Right ventricle myocardium inferior (tissue), 1 donor: ENCODE results near the gene GPX8. TPM values are rescaled to one million over a fixed set of nuclear protein-coding genes. Genes with fewer than 3 reads are reported as not detected.
A peak's percentile ranks its signal among the peaks of the same experiment; 100 is the strongest.

Experiments used
- ATAC-seq: fragments of 200-7000 bp; cut with Tn5 transposase; one replicate; pipeline ENCODE4 v1.9.1; 2020; ENCODE audit warnings: mild to moderate bottlenecking, moderate library complexity
- DNase-seq: peaks from one replicate; pipeline ENCODE4 v3.0.0; 2021; ENCODE audit errors: missing footprints
- intact Hi-C: fragments of 100-400 bp; cut with DNase I; formaldehyde crosslinking; loops from one replicate; pipeline ENCODE4 v1.11.0; 2022
- total RNA-seq: library from RNA; stranded (reverse); fragmentation: NEBNext Ultra II Directional; extraction: Animal tissue kit (Norgen Biotek cat#: 25700); gene quantifications from one replicate; pipeline ENCODE4 v1.2.1, GENCODE V29; 2021
- donor health status: DM: no; HTN: yes; CAD: no; lungs with severe emphysema.

GPX8 gene
- total RNA-seq, 1 donor from 2014 or later, result 7.4 TPM

DNA sequence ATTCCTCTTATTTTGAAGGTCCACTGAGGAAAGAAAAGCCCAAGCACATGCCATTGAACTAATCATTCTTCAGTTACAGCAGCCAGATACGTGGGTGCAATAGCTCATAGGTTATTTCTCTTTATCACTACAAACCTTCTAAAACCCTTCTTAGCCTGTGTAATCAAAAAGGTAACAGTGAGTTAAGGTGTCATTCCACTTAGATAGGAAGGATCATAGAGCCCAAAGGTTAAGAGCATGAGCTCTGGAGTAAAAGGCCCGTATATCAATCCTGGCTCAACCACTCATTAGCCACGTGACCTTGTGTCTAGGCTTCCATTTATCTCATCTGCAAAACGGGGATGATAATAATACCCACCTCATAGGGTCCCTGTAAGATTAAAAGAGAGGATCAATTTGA lies 2.7 kb downstream of the GPX8 start:
- intact Hi-C loops, result no loop called here
- ATAC-seq (no peak), DNase-seq (no peak)

DNA sequence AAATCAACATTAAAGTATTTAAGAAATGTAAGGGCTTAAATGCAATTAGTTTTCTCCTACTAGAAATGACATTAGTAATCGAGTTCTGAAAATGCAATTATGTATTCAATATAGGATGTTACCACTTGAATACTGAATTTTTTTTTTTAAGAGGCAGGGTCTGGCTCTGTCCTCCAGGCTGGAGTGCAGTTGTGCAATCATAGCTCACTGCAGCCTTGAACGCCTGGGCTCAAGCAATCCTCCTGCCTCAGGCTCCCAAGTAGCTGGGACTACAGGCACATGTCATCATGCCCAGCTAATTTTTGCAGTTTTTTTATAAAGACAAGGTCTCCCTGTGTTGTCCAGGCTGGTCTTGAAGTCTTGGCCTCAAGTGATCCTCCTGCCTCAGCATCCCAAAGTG lies 11.5 kb downstream of the GPX8 start:
- no peak for ATAC-seq
- DNase-seq, result no peak
- intact Hi-C loops, result no loop called here

DNA sequence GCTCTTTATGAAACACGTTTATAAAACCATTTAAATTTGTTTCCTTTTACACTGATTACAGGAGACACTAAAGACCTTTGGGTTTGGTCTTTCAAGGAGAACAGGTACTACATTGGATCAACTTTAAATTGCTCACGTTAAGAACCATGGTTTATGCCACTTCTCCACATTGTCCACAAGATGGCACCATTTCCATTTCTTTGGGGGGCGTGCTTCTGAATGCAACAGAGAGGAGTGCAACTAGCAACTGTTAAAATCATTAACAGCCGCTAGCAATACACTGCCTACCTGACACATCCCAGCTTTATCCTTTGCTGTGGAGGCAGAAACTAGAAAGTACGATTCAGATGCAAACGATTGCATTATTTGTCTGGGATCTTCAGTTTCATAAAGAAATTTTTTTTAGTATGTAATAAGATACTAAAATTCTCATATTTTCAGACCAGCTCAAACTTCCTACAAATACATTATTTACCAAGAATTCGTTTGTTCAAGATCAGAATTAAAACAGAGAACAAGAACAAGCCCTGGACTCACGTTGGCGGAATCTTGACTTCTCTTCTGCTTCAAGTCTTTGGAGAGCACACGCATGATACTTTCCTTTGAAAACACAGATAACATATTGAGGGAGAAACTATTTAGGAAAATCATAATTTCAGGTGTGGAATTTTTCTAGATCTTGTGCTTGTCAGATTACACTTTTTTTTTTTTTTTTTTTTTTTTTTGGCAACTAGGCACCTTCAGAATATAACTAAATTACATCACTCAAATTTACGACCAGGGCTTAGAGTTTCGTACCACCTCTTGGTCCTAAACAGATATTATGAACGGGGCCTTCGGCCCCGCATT lies 12.3 kb downstream of the GPX8 start:
- ATAC-seq (peak; percentile 84), DNase-seq (no peak)
- intact Hi-C loops, result no loop called here

DNA sequence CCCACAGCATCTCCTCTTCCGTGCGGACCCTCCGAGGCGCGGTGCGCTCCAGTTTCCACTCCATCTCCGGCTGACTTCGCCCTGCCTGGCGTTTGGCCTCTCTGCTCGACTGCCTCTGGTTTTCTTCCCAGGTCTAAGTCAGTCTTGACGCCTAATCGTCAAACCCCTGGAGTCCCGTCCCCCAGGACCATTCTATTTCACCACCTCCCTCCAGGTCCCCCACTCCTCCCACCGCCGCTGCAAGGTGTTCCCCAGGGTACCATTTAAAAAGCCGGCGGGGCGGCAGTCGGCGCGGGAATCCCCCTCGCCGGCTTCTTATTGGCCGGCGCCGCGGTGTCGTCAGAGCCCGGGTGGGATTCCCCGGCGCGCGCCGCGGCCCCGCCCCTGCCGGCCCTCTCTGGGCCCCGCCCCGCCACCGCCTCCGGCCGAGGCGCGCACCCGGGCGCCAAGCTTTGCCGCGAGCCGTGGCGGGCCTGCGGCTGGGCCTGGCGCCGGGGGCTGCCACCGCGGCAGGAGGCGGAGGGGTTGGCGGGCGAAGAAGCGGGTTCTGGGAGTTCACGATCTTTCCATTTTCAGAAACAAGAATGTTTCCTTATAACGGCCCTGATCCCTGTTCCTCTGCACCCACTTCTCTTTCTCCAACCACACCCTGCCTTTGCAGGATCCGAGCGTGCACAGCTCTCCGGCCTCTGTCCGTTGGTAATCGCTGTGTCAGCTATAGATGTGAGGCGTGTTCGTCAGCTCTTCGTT lies 13.1 kb downstream of the GPX8 start, which contains the start of gene CDC20B:
TSS of gene CDC20B (minus strand) at position 241 of the 750 bp plus-strand sequence. CDS start at position 64, 177 bp downstream.
- DNase-seq, result peak; percentile 87
- peak; percentile 95 for ATAC-seq
- intact Hi-C loops, result no loop called here

DNA sequence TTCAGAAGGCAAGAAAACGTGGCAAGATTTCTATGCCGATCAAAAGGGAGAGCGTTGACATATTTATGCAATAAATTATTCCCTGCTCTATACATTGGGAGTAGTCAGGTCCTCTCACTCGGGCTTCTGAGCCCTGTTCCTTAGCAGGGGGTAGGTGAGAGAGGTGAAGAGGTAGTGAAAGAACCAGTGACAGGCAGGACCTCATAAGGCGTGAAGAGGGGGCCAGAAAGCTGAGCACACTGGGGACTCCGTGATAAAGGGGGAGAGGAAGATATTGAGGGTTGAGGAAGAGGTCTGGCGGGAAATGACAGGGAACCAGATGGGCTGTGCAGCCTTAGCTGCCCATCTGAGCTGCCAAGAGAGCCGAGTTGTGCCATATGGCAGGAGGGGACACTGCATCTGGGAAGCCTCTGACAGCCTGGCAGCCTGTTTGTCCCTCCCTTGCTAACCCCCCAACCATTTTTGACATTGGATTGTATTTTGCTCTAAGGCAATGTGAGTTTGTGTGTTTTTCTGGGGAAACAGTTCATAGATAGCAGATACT lies 13.8 kb downstream of the GPX8 start:
- DNase-seq, result no peak
- no peak for ATAC-seq
- intact Hi-C loops, result no loop called here

DNA sequence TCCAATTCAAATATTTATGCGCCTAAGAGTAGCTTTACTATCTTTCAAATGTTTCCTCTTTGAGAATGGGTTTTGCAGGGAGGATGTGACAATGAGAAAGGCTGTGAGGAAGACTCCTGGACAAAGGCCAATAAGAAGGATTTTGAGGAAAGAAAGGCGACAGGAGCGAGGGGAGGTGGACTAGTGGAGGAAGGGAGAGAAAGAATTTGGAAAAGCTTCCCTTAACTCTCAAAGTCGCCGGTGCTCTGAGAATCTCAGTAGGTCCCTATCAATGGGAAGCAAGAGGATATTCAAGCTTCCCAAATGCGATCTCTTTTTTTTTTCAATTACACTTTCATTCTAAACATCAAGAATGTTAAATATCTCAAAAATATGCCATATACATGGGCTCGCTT lies 15.8 kb downstream of the GPX8 start:
- intact Hi-C loops, result loop anchor here (5.0 kb wide), 1 partner anchor 47 kb away; no protein-coding TSS in a partner anchor
- DNase-seq (no peak), ATAC-seq (no peak)

DNA sequence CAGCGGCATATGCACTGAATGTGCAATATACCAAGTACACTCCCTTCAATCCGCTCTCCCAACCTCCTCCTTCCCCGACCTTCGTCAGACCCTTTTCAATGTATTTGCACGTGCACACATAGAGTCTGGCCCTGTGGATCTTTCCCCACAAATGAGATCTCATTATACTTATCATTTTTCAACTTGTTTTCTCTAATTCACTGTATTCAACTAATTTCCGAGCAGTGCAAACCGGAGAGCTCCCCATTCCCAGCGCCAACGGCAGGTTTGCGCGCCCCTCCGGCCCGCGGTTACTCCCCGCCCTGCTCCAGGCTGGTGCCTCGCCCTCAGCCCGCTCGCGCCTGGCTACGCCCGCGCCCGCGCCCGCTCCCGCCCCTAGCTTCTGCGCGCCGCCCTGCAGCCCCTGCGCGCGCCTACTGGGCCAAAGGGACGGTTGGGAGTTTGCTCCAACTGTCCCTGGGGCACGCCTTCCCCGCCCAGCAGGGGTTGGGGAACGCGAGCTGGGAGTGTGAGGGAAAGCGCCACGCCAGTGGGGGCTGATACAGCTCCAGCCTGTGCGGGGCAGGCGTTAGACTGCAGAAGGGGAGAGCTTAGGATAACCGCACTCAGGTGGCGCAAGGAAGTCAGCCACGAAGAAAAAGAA lies 16.3 kb downstream of the GPX8 start:
- DNase-seq (peak; percentile 65), ATAC-seq (peak; percentile 45)
- intact Hi-C loops, result loop anchor here (5.0 kb wide), 1 partner anchor 46 kb away; no protein-coding TSS in a partner anchor

DNA sequence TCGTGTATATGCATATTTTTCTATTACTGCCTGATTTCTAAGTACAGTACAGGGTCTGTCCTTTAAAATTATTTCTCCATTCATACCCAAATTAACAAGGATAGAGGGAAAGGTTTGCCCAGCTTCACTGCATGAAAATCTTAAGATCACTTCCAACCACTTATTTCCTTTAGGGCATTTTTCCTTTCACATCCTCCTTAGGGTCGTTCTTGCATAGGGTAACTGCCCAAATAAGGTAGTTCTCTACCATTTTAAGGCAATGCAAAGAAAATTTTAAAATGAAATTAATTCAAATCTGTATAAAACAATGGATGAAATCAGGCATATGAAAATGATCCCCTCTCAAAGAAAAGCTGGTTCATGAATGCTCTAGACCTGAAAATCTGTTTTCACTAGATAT lies 17.1 kb downstream of the GPX8 start:
- no peak for ATAC-seq
- no peak for DNase-seq
- intact Hi-C loops, result loop anchor here (5.0 kb wide), 1 partner anchor 45 kb away; no protein-coding TSS in a partner anchor

DNA sequence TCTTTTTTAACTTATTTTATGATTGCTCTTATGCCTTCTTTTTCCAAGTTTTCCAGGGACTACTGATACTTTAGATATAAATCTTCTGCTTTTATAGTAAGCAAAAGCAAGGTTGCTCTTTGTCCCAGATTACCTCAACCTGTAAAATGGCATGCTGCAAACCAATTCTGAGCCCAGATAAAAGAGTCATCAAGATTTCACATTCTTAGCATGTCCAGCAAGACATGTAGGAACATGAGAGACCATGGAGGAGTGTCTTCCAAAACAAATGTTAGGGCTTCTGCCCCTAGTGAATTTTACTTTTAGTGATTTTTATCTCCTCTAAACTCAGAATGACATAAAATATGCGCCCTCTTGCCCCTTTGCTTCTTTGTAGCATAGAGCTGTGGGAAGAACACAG lies 20.0 kb downstream of the GPX8 start:
- ATAC-seq (no peak), DNase-seq (no peak)
- intact Hi-C loops, result no loop called here

DNA sequence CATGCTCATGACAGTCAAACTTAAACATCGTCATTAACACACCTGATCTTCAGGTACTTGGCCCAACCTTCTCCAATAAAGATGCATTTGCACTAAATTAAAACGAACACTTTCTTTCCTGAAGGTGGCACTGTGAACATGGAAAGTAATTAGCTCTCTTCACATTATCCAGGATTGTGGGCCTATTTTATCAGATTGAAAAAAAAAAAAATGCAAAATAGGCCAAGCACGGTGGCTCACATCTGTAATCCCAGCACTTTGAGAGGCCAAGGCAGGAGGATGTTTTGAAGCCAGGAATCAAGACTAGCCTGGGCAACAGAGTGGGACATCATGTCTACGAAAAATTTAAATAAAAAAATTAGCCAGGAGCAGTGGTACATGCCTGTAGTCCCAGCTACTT lies 27.4 kb downstream of the GPX8 start:
- no peak for DNase-seq
- intact Hi-C loops, result no loop called here
- ATAC-seq, result no peak

DNA sequence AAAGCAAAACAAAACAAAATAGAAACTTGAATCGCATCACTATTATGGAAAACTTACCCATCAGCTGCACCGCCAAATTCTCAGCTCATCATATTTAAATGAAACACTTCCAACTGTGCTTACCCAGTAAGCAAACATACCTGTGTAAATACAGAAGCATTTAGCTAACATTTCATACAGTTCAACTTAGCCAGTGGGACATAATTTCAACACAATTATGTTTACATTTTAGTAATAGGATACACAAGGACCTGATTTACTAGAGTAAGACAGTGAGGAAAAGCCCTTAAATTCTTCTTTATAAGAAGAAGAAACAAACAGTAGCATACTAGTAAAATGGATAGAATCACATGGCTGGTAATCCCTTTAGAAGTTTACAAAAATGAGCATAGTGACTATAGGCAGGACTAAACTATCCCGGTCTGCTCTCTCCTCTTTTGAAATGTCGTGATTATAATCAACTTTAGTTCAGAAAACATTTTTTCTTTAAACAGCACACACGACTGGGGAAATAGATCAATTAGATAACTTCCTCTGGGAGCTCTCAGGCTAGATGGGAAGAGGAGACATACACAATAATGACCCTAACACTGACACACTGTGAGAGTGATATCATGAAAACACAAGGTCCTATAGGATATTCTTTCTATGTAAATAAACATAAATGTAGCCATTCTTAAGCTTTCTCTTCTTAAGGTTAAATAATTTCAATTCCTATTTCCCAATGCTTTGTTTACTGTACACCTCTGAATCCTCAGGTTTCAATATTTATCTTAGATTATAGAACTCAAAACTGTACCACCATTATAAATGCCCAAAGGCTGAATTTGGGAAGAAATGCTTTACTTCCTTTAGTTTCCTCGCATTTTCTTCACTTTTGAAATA lies 28.9 kb downstream of the GPX8 start:
- DNase-seq, result no peak
- intact Hi-C loops, result no loop called here
- ATAC-seq, result no peak

DNA sequence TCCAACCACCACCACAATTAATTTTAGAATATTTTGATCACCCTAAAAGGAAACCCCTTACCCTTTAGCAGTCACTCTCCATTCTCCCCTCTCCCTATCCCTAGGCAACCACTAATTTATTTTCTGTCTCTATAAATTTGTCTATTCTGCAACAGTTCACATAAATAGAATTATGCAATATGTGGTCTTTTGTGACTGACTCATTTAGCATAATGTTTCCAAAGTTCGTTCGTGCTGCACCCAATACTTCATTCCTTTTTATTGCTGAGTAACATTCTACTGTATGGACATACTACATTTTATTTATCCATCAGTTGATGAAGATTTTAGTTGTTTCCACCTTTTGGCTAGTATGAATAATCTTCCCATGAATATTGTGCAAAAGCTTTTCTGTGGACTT lies 31.2 kb downstream of the GPX8 start:
- DNase-seq (no peak), ATAC-seq (no peak)
- intact Hi-C loops, result no loop called here

DNA sequence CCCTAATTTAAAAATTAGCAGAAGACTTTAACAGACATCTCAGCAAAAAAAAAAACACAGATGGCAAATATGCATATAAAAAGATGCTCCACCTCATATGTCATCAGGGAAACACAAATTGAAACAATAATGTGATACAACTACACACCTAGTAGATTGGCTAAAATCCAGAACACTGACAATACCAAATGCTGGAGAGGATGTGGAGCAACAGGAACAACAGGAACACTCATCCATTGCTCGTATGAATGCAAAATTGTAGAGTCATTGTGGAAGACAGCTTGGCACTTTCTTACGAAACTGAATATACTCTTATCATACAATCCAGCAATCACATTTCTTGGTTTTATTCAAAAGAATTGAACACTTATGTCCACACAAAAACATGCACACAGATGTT lies 45.0 kb downstream of the GPX8 start:
- DNase-seq, result no peak
- intact Hi-C loops, result no loop called here
- ATAC-seq, result no peak

DNA sequence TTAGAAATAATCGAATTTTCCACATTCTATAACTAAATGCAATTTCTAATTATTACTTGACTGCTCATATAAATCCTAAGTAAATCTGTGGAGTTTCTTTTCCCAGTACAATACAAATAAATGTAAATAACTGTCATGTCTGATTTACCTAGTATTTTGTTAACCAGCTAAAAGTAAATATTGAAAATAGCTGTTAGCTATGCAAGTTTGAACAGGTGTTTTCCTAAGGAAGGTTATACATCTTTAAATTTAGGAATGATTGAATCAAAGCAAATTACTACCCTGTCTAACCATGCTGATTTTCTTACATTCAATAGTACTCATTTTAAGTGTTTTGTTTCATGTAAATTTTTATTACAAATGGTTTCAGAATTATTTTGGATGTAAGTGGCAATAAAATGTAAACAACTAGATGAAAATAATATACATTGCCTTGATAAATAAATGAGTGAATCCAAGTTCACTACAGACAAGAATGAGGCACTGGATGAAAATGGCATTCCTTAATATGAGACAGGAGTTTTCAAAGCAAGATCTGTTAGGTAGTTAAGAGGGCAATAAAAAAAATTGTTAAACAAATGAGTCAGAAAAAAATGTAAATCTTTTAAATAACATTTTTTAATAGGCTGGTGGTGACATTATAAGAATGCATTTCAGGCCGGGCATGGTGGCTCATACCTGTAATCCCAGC lies 51.4 kb downstream of the GPX8 start:
- no peak for ATAC-seq
- DNase-seq, result no peak
- intact Hi-C loops, result no loop called here
